Activated CD4-positive, alpha-beta T cell treated with anti-CD3 and anti-CD28 coated beads for 1 hour (primary cell): Measurements from ENCODE around the gene PCGF1.
"Not testable (repeated sequence)": the region's sequence is repeated elsewhere in the genome, so short reads cannot be mapped to it uniquely, and the experiment has no call there.

ENCODE experiments used
- DNase-seq: peaks from one replicate; pipeline ENCODE4 v3.0.0-alpha.2; 2020

Gene PCGF1

DNA sequence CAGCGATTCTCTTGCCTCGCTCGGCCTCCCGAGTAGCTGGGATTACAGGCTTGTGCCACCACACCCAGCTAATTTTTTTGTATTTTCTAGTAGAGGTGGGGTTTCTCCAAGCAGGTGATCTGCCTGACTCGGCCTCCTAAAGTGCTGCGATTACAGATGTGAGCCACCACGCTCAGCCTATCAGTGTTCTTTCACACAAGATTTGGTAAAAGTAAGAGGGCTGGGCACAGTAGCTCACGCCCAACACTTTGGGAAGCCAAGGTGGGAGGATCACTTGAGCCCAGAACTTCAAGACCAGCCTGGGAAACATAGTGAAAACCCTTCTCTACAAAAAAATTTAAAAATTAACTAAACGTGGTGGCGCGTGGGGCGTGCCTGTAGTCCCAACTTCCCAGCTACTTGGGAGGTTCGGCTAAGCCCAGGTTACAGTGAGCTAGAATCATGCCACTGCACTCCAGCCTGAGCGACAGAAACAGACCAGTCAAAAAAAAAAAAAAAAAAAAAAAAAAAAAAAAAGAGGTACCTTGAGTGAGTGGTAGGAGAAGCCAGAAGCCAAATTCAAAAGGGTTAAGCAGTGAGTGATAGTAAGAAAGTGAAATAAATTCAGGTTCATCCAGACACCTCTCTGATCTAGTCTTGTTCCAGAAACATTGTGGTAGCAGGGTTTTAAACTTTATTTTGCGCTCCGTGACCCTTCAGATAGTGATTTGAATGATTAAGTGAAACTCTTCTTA is 36.0 kb downstream of the PCGF1 start:
- no peak for DNase-seq

DNA sequence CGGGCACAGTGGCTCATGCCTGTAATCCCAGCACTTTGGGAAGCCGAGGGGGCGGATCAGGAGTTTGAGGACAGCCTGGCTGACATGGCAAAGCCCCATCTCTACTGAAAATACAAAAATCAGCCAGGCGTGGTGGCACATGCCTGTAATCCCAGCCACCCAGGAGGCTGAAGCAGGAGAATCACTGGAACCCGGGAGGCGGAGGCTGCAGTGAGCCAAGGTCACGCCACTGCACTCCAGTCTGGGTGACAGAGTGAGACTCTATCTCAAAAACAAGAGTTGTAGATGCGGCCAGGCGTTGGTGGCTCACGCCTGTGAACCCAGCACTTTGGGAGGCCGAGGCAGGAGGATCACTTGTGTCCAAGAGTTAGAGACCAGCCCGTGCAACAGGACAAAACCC is 36.8 kb downstream of the PCGF1 start:
- DNase-seq: not testable (repeated sequence)

- no peak for DNase-seq
These were observed 43.1 kb downstream of the PCGF1 start for GRCh38 chr2:74464406-74464805.

DNA sequence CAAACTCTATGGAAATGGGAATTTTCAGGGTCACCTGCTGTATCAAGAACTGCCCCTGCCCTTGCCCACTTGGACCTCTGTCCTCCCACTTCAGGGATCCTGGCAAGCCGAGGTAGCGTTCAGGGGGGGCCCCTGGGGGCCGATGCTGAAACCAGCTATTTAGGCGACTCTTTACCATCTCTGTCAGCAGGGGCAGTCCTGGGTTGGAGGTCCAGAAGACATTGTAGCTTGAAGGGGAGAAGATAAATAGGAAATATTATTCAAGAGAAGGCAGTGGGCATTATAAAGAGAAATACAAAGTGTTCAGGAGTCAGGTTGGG is 44.7 kb downstream of the PCGF1 start:
- DNase-seq: no peak

DNA sequence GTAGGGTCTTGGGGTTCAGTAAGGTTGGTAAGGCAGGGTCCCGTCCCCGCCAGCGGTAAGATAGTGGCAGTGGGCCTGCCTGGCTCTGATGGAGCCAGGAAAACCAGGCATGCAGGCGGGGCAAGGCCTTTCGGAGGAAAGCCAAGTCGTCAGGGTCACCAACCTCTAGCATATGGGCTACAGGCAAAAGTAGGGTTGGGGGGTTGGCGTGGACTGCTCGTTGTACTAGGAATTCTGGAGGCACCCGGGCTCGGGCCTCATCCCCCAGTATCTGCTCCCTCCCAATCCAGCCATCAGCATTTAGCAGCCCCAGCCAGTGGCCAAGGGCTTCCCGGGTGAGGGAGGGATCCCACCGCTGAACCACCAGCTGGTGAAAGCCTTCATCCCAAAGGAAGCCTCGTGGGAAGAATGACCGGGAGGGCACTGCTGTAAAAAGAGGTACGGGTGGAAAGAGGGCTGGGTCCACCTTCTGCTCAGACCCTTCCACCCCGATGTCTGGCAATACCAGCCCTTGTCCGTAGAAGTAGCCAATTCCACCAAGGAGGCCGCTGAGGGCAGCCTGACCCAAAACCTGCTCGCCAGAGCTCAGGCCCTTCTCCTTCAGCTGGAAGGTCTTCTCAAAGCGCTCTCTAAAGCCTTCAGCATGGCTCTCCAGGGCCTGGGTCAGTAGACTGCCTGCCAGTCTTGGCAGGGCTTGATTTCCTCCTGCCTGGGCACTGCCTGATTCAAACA is 45.3 kb downstream of the PCGF1 start:
- DNase-seq: no peak

DNA sequence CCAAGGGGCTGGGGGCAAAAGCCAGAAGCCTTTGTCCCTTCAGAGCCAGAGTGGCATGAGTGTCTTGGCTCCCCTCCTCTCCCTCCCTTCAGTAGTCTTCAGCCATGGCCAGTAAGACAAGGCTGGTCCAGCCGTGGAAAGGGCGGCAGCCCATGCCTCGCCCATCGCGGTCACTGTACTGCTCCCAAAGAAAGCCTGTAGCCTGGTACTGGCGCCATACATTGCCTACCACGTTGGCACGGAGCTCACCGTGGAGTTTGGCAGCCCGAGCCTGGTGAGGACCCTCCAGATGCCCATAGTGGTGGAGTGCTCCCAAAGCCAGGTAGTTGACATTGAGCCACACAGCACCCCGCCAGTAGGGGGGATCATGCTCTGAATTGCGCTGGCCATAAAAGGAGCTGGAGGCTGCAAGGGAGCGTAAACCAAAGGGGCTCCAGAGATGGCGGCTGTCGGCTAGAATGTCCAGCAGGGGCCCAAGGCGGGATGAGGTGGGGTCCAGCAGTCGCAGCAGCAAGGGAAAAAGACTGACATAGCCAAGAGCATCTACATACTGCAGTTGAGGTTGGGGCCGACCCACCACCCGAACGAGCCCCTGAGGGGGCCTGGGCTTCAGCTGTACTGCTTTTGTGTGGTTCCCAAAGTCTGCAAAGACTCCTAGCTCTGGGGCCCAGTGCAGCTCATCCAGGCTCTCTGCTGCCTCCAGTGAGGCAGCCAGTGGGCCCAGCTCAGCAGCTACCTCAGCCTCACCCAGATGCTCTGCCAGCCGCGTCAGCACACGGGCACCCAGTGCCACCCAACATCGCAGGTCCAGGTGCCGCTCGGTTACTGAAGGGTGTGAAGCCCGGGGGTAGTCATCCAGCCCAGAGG is 46.1 kb downstream of the PCGF1 start:
- DNase-seq: no peak

DNA sequence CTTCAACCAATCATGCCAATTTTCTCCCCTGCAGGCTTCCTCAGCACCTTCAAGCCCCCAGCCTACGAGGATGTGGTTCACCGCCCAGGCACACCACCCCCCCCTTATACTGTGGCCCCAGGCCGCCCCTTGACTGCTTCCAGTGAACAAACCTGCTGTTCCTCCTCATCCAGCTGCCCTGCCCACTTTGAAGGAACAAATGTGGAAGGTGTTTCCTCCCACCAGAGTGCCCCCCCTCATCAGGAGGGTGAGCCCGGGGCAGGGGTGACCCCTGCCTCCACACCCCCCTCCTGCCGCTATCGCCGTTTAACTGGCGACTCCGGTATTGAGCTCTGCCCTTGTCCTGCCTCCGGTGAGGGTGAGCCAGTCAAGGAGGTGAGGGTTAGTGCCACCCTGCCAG is 47.3 kb downstream of the PCGF1 start:
- not testable (repeated sequence) for DNase-seq

GRCh38 chr2:74459503-74460118 is 47.9 kb downstream of the PCGF1 start:
- not testable (repeated sequence) for DNase-seq

DNA sequence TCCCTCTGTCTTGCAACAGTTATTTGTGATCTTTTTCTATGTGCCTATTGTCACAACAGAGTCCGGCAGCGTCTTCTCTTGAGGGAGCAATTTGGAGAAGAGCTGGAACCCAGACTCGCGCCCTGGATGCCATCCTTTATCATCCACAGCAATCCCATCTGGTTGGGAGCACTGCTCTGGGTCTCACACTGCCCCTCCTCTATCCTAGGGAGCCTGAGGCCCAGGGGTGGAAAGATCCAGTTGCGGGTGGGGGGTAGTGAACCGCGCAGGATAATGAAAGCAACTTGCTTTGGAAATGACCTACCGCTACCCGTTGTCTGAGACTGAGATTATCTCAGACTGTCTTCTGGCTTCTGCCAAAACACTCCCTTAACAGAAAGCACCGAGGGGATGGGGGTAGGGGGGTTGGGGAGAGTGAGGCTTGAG is 48.5 kb downstream of the PCGF1 start:
- no peak for DNase-seq

GRCh38 chr2:74458132-74458937 is 49.2 kb downstream of the PCGF1 start, which contains the start of gene WBP1:
Gene WBP1, plus strand, starts transcription at chr2:74458438. Its CDS starts 165 bp downstream, at chr2:74458603.
- DNase-seq: peak; percentile 98

- peak; percentile 63 for DNase-seq
These were observed 49.9 kb downstream of the PCGF1 start for GRCh38 chr2:74457549-74458131.

- DNase-seq: no peak
These were observed 50.4 kb downstream of the PCGF1 start for GRCh38 chr2:74457129-74457548.
